ENCODE measurements around the gene PCDHGB7.
"Not testable (repeated sequence)": the region's sequence is repeated elsewhere in the genome, so short reads cannot be mapped to it uniquely, and the experiment has no call there.

PCDHGB7 gene

GRCh38 chr5:141430332-141431113, 13.0 kb downstream of the PCDHGB7 start, which contains the start of gene PCDHGA12:
Gene PCDHGA12, plus strand, starts transcription at chr5:141430507. Its CDS starts 253 bp downstream, at chr5:141430760.
- no peak for DNase-seq

- DNase-seq, result no peak
These were observed 13.8 kb downstream of the PCDHGB7 start for GRCh38 chr5:141431286-141431685.

- not testable (repeated sequence) for DNase-seq
These were observed 14.8 kb downstream of the PCDHGB7 start for GRCh38 chr5:141432308-141432707.

GRCh38 chr5:141432726-141433125, 15.2 kb downstream of the PCDHGB7 start:
- not testable (repeated sequence) for DNase-seq

GRCh38 chr5:141434006-141434405, 16.5 kb downstream of the PCDHGB7 start:
- DNase-seq, result no peak

GRCh38 chr5:141437221-141437620, 19.7 kb downstream of the PCDHGB7 start:
- no peak for DNase-seq

- DNase-seq, result no peak
These were observed 22.1 kb downstream of the PCDHGB7 start for GRCh38 chr5:141439411-141440141.

GRCh38 chr5:141440341-141440740, 22.9 kb downstream of the PCDHGB7 start:
- DNase-seq, result no peak

GRCh38 chr5:141441571-141442170, 24.2 kb downstream of the PCDHGB7 start:
- no peak for DNase-seq

- DNase-seq, result no peak
These were observed 47.9 kb downstream of the PCDHGB7 start for GRCh38 chr5:141465351-141465750.

Data from NCI-H1092 (cell line).